PC-9 (cell line): ENCODE measurements around the gene SLAMF6. TPM values are rescaled to one million over a fixed set of nuclear protein-coding genes. Genes with fewer than 3 reads are reported as not detected.

Source experiments
- BruUV-seq: library from RNA; stranded (reverse); fragments of 400-500 nt; replicated peaks from 2 replicates; lab custom pipeline; 2021; lab: Mats Ljungman, UMichigan
- CTCF ChIA-PET: fragments of 300-600 bp; sonication (Branson Sonifier 250); formaldehyde crosslinking; loops from one replicate; lab custom pipeline; 2022; ENCODE audit warnings: antibody characterized with exemption; lab: Charles Lee
- POLR2A ChIA-PET: fragments of 300-600 bp; sonication (Branson Sonifier 250); formaldehyde crosslinking; loops from one replicate; lab custom pipeline; 2022; ENCODE audit warnings: antibody characterized with exemption; ENCODE audit not compliant: unreplicated experiment; lab: Charles Lee
- DNase-seq, 2 experiments: peaks; one replicate each; pipeline versions ENCODE4 v3.0.0 to v3.0.0-alpha.2; 2015 to 2022; ENCODE audit warnings: mixed read lengths in 1 of 2
- H2AFZ ChIP-seq: fragments of 200-600 bp; sonication (generic); 2 replicates; pipeline ENCODE4 v1.8.1; 2017; ENCODE audit warnings: antibody characterized with exemption
- H3F3A ChIP-seq: fragments of 200-600 bp; sonication (generic); 2 replicates; pipeline ENCODE4 v1.8.1; 2017; ENCODE audit warnings: antibody characterized with exemption, mild to moderate bottlenecking, low read depth; ENCODE audit not compliant: insufficient read depth
- H3K27ac ChIP-seq: fragments of 200-600 bp; sonication (generic); 2 replicates; pipeline ENCODE4 v1.6.1; 2016; ENCODE audit warnings: mixed run types
- H3K27me3 ChIP-seq: fragments of 200-600 bp; sonication (generic); 2 replicates; pipeline ENCODE4 v1.6.1; 2016; ENCODE audit warnings: low read depth, mixed run types; ENCODE audit not compliant: insufficient read depth
- H3K36me3 ChIP-seq: fragments of 200-600 bp; sonication (generic); 2 replicates; pipeline ENCODE4 v1.6.1; 2016; ENCODE audit warnings: low read depth, mixed run types
- H3K4me1 ChIP-seq: fragments of 200-600 bp; sonication (generic); replicated peaks from 2 replicates; pipeline ENCODE4 v1.6.1; 2016; ENCODE audit warnings: mixed run types; ENCODE audit not compliant: insufficient read depth
- H3K4me2 ChIP-seq: fragments of 200-600 bp; sonication (generic); 2 replicates; pipeline ENCODE4 v1.6.1; 2017; ENCODE audit warnings: mixed run types
- H3K4me3 ChIP-seq: fragments of 200-600 bp; sonication (generic); 2 replicates; pipeline ENCODE4 v1.6.1; 2016; ENCODE audit warnings: mixed run types
- H3K79me2 ChIP-seq: fragments of 200-600 bp; sonication (generic); 2 replicates; pipeline ENCODE4 v1.6.1; 2017; ENCODE audit warnings: low read depth, mixed run types
- H3K9me2 ChIP-seq: fragments of 200-600 bp; sonication (generic); 2 replicates; pipeline ENCODE4 v1.8.1; 2017; ENCODE audit warnings: mild to moderate bottlenecking; ENCODE audit not compliant: insufficient read depth
- H3K9me3 ChIP-seq: fragments of 200-600 bp; sonication (generic); 2 replicates; pipeline ENCODE4 v1.8.1; 2016; ENCODE audit warnings: low read depth; ENCODE audit not compliant: insufficient read depth
- H4K20me1 ChIP-seq: fragments of 200-600 bp; sonication (generic); 2 replicates; pipeline ENCODE4 v1.8.1; 2017; ENCODE audit not compliant: insufficient read depth
- EZH2 ChIP-seq: fragments of 200-600 bp; sonication (generic); IDR thresholded peaks from 2 replicates; pipeline ENCODE4 v1.8.0; 2017; ENCODE audit warnings: antibody characterized with exemption, low read depth
- intact Hi-C: fragments of 100-400 bp; cut with micrococcal nuclease; formaldehyde crosslinking; loops from one replicate; pipeline ENCODE4 v1.10.0; 2022; ENCODE audit not compliant: unreplicated experiment
- total RNA-seq: library from RNA; stranded (reverse); gene quantifications from 2 replicates; pipeline ENCODE4 v1.2.3, GENCODE V29; 2021
- TF ChIP-seq, protein P1 (sequence below): fragments of 200-600 bp; sonication (generic); conservative IDR thresholded peaks from 2 replicates; pipeline ENCODE4 v1.6.1; 2017; ENCODE audit warnings: mixed run types, antibody characterized with exemption, mild to moderate bottlenecking, moderate library complexity

The SLAMF6 gene
- total RNA-seq, 1 experiment from 2014 or later: not detected

- POLR2A ChIA-PET: no interaction called here
- Histone ChIP-seq H3K4me2 (no peak overlapping the region), H2AFZ (no peak overlapping the region), H3K27ac (no peak overlapping the region), H4K20me1 (no peaks in the 10 kb centered on the region), H3F3A (no peaks in the 10 kb centered on the region), H3K9me2 (no peaks in the 10 kb centered on the region), H3K36me3 (no peaks in the 10 kb centered on the region), H3K27me3 (peaks cover 60% of the 10 kb centered on the region), H3K9me3 (no peaks in the 10 kb centered on the region), H3K79me2 (no peaks in the 10 kb centered on the region), H3K4me1 (no peaks in the 10 kb centered on the region), H3K4me3 (no peak overlapping the region)
- DNase-seq: no peak
- TF ChIP-seq, protein P1, sequence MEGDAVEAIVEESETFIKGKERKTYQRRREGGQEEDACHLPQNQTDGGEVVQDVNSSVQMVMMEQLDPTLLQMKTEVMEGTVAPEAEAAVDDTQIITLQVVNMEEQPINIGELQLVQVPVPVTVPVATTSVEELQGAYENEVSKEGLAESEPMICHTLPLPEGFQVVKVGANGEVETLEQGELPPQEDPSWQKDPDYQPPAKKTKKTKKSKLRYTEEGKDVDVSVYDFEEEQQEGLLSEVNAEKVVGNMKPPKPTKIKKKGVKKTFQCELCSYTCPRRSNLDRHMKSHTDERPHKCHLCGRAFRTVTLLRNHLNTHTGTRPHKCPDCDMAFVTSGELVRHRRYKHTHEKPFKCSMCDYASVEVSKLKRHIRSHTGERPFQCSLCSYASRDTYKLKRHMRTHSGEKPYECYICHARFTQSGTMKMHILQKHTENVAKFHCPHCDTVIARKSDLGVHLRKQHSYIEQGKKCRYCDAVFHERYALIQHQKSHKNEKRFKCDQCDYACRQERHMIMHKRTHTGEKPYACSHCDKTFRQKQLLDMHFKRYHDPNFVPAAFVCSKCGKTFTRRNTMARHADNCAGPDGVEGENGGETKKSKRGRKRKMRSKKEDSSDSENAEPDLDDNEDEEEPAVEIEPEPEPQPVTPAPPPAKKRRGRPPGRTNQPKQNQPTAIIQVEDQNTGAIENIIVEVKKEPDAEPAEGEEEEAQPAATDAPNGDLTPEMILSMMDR: no peak
- no peak for TF ChIP-seq EZH2
- intact Hi-C loops: no loop called here
- CTCF ChIA-PET: interaction anchor here (0.6 kb wide), 1 partner anchor 43 kb away, joined by 3 read pairs; no protein-coding TSS in a partner anchor
- BruUV-seq: no TSS peak
Observed at GRCh38 chr1:160451859-160452232, 71.2 kb downstream of the SLAMF6 start.

- Histone ChIP-seq H3K4me1 (no peaks in the 10 kb centered on the region), H3K4me2 (no peak overlapping the region), H3K9me2 (no peaks in the 10 kb centered on the region), H3K9me3 (no peaks in the 10 kb centered on the region), H3K79me2 (no peaks in the 10 kb centered on the region), H3K27ac (no peak overlapping the region), H2AFZ (no peak overlapping the region), H3K27me3 (peaks cover 55% of the 10 kb centered on the region), H3K4me3 (no peak overlapping the region), H3F3A (no peaks in the 10 kb centered on the region), H4K20me1 (no peaks in the 10 kb centered on the region), H3K36me3 (no peaks in the 10 kb centered on the region)
- CTCF ChIA-PET: interaction anchor here (0.6 kb wide), 1 partner anchor 43 kb away, joined by 3 read pairs; no protein-coding TSS in a partner anchor
- TF ChIP-seq EZH2: no peak
- TF ChIP-seq, protein P1: no peak
- no peak for DNase-seq
- POLR2A ChIA-PET: no interaction called here
- intact Hi-C loops: no loop called here
- no TSS peak for BruUV-seq
Observed at GRCh38 chr1:160451119-160451858, 71.8 kb downstream of the SLAMF6 start.

DNA sequence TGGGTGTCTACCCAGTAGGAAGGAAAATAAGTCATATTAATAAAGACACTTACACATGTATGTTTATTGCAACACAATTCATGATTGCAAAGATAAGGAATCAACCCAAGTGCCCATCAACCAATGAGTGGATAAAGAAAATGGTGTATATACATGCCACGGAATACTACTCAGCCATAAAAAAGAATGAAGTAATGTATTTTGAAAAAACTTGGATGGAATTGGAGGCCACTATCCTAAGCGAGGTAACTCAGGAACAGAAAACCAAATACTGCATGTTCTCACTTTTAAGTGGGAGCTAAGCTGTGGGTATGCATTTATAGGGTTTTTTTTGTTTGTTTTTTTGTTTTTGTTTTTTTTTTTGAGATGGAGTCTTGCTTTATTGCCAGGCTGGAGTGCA lies 73.6 kb downstream of the SLAMF6 start:
- no TSS peak for BruUV-seq
- peaks cover 48% of the 10 kb centered on the region for H3K27me3 ChIP-seq
- H2AFZ ChIP-seq: no peak overlapping the region
- no peak overlapping the region for H3K4me3 ChIP-seq
- H3K27ac ChIP-seq: no peak overlapping the region
- H3K36me3 ChIP-seq: no peaks in the 10 kb centered on the region
- H3K9me3 ChIP-seq: no peaks in the 10 kb centered on the region
- no peak for DNase-seq
- no peak overlapping the region for H3K4me2 ChIP-seq
- TF ChIP-seq EZH2: no peak
- no peaks in the 10 kb centered on the region for H3F3A ChIP-seq
- POLR2A ChIA-PET: no interaction called here
- intact Hi-C loops: no loop called here
- no peaks in the 10 kb centered on the region for H3K9me2 ChIP-seq
- H3K4me1 ChIP-seq: no peaks in the 10 kb centered on the region
- no peaks in the 10 kb centered on the region for H4K20me1 ChIP-seq
- H3K79me2 ChIP-seq: no peaks in the 10 kb centered on the region
- CTCF ChIA-PET: no interaction called here
